NCI-H1436 treated with DMSO at 0.1 percent for 48 hours (cell line): ENCODE results near the gene FBXO41.

ENCODE experiments used
- DNase-seq: peaks from one replicate; lab custom pipeline; 2025; lab: John Stamatoyannopoulos, UW

The FBXO41 gene

GRCh38 chr2:73284296-73285158, at the start of gene FBXO41:
FBXO41 (minus strand) TSS chr2:73284478; CDS start chr2:73269630, 14,848 bp downstream.
- DNase-seq = no peak

- DNase-seq = no peak
Observed at GRCh38 chr2:73334045-73334444, 49.8 kb upstream of the FBXO41 start.

GRCh38 chr2:73333564-73333963, 49.3 kb upstream of the FBXO41 start:
- no peak for DNase-seq

GRCh38 chr2:73324126-73324725, 39.9 kb upstream of the FBXO41 start:
- no peak for DNase-seq

- no peak for DNase-seq
Observed at GRCh38 chr2:73323551-73323950, 39.3 kb upstream of the FBXO41 start.

- DNase-seq = no peak
Observed at GRCh38 chr2:73314441-73314840, 30.2 kb upstream of the FBXO41 start.

GRCh38 chr2:73307720-73308119, 23.4 kb upstream of the FBXO41 start:
- DNase-seq = no peak

DNA sequence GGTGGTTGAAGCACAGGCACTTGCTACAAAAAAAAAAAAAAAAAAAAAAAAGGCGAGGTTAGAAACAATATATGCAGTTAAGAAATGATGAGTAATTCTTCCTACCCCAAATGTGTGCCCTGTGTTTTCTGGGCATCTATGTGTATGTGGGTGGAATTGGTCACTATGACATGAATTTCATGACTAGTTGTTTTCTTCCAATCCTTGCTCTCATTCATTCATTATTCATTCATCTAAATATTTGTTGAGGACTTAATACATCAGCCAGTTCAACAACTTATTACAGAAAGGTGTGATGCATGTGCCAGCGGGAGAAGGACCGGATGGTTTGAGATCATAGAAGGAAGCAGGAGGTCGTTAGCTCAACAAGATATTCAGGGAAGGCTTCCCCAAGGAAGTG, 17.4 kb upstream of the FBXO41 start:
- DNase-seq = no peak

DNA sequence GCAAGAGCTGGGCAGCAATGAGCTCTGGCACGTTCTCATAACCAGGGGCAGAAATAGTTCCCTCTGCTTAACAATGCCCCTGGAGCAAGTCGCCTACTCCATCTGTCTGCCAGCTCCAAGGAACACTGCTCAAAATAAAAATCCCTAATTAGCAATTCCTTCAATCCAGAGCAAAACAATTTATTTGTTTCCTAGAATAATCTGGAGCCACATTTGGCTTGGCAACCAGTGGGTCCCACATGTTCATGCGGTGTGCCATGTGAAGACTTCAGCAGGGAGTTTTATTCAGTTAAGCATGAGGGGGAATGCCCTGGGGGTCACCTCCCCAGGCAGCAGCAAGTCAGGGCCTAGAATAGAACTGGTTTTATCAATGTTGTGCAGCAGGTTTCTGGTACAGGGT, 16.6 kb upstream of the FBXO41 start:
- no peak for DNase-seq

- no peak for DNase-seq
Observed at GRCh38 chr2:73297586-73297985, 13.3 kb upstream of the FBXO41 start.

GRCh38 chr2:73297151-73297559, 12.9 kb upstream of the FBXO41 start:
- no peak for DNase-seq

DNA sequence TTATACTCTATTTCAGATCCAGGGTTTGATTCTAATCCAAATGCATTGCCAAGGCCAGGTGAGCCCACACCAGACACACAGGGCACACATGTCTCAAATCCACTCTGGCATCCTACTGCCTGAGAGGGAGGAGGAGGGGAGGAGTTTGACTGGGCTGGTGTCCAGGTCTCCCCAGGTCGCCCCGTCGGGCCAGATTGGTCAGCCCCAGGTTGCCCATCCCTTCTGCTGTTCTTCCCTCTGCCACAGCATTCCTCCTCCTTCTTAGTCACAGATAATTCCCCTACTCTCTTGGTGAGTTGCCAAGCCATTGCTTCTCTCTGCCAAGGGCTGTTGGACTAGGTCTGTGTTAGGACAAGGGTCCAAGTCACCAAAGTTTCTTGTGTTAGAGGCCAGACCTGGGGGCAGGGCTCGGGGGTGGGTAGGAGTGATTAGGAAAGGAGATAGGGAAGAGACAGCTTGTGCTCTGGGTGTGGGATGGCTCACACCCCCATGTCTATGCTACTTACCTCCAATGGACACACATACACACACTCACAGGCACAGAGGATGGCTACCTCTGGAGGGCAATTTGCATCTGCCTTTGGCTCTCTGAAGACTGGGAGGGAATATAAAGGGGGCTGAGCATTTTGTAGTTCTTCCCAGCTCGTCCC, 11.6 kb upstream of the FBXO41 start:
- DNase-seq = no peak

DNA sequence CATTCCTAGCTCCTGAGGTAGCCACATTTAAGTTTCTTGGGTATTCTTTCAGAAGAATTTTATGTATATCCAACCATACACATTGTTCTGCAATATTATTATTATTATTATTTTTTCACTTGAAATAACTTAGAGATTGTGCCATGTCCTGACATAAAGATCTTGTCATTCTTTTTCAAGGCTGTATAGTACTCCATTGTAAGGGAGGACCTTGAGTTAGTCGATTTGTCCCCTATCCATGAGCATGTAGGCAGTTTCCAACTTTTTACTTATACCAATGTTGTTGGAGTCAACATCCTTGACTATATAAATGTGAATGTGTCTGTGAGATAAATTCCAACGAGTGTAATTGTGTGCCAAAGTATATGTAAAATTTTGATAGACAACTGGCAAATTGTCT, 10.0 kb upstream of the FBXO41 start:
- DNase-seq = no peak

GRCh38 chr2:73293534-73294171, 9.4 kb upstream of the FBXO41 start, which contains the start of gene EGR4:
EGR4 (minus strand) TSS chr2:73293548; CDS start chr2:73293317, 231 bp downstream.
- peak; percentile 49 for DNase-seq

DNA sequence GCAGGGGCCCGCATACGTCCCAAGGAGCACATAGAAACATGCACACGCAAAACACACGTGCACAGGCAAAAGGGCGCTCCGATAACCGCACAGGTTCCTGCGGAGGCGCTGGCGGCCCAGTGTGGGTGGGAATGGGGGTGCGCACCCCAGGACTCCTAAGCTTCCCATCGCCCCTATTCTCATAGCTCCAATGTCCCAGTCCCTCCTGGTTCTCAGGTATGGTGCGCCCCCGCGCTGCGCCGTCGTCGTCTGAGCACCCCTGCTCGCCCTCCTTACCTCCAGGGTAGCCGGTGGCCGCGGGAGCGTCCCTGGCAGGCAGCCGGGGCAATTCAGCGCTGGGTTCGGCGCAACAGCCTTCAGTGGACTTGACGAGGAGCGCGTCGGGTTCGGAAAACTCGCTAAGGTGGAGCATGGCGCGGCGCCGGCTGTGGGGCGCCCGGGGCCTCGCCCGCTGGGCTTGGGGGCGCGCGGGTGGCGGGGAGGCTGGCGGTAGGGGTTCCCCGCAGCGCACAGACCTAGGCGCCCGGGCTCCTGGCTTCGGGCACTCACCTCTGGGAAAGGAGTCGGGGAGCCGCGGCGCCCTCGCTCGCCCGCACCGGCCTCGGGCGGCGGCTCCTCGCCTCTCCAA, 8.7 kb upstream of the FBXO41 start:
- no peak for DNase-seq

DNA sequence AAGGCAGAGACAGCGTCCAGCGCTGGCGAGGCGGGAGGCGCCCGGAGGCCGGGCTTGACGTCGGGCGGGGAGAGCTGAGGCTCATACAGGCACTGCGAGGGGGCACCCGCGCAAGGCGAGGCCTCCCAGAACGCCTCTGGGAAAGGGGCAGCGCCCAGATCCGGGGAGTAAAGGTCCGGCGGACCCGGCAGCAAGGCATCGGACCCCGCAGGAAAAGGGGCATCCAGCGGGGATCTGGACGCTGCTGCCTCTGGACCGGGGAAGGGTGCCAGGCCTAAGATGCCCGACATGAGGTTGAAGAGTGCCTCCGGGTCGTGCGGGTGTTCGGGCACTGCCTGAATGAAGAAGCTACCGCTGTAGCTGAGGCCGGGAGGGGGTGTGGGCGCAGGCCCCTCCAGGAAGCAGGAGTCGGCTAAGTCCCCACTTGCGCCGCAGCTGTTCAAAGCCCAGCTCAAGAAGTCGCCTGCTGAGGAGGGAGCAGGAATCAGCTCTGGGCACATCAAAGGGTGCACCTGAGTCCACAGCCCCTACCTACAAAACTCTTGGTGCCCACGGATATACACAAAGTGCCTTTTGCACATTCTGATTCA, 8.1 kb upstream of the FBXO41 start:
- no peak for DNase-seq

DNA sequence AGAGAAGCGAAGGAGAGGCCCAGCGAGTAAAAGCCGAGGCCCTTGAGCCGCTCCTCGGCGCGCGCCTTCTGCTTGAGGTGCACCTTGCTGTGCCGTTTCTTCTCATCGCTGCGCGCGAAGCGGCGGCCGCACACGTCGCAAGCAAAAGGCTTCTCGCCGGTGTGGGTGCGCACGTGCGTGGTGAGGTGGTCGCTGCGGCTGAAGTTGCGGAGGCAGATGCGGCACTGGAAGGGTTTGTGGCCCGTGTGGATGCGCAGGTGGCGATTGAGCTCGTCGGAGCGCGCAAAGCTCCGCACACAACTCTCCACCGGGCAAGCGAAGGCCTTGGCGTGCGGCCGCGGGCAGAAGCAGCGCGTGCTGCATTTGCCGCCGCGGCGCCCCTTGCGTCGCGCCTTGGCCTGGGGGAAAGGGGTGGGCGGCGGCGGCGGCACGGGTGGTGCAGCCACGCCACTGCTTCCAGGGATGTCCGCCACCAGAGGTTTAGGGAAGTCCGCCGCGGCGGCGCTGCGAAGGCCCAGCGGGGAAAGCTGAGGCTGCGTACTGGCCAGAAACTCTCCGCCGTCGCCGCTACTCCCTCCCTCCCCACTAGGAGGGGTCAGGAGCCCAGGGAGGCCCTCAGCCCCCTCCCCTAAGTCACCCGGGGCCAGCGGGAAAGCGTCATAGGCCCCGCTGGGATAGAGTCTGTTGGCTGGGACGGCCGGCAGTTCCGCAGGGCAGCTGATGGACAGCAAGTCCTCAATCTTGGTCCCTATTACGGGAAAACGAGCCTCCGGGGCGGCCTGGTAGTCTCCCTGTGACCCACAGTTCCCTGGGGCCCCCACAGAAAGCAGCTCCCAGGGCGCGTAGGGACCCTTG, 7.4 kb upstream of the FBXO41 start:
- DNase-seq = no peak

- no peak for DNase-seq
Observed at GRCh38 chr2:73291093-73291460, 6.8 kb upstream of the FBXO41 start.

- no peak for DNase-seq
Observed at GRCh38 chr2:73290049-73290839, 6.0 kb upstream of the FBXO41 start.

DNA sequence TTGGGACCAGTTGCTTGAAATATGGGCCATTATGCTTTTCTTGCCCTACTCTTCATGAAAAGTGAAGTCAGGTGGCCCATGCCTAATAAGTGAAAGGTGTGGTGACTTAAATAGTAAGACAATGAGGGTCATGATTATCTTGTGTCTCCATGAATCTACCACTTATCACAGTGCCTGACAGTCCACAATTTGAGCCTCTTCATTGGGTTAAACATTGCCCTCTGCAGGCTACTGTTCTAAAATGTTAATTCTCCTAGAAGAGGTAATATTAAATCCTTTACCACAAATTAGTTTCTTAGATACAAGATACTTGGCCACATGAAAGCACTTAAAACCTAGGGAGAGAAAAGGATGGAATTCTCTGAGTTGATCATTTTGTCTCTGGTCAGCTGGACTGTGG, 5.0 kb upstream of the FBXO41 start:
- DNase-seq = no peak
